Activated naive CD4-positive, alpha-beta T cell treated with anti-CD3 and anti-CD28 coated beads, Interleukin-2, amount 50 U/mL, for 24 hours (primary cell): ENCODE measurements around the gene SSMEM1.
A peak's percentile ranks its signal among the peaks of the same experiment; 100 is the strongest.
"Not testable (repeated sequence)": the region's sequence is repeated elsewhere in the genome, so short reads cannot be mapped to it uniquely, and the experiment has no call there.

Experiments
- H3K27ac Mint-ChIP-seq: one replicate; pipeline ENCODE4 v1.8.0; 2021; ENCODE audit warnings: mild to moderate bottlenecking, mixed read lengths
- H3K27me3 Mint-ChIP-seq: one replicate; pipeline ENCODE4 v1.8.0; 2021; ENCODE audit warnings: mixed read lengths
- H3K36me3 Mint-ChIP-seq: one replicate; pipeline ENCODE4 v1.8.0; 2021; ENCODE audit warnings: mixed read lengths
- H3K4me1 Mint-ChIP-seq: one replicate; pipeline ENCODE4 v1.8.0; 2021; ENCODE audit warnings: mixed read lengths
- H3K4me3 Mint-ChIP-seq: one replicate; pipeline ENCODE4 v1.8.0; 2021; ENCODE audit warnings: mild to moderate bottlenecking, mixed read lengths
- H3K9me3 Mint-ChIP-seq: one replicate; pipeline ENCODE4 v1.8.0; 2021; ENCODE audit warnings: mixed read lengths

SSMEM1 gene, protein sequence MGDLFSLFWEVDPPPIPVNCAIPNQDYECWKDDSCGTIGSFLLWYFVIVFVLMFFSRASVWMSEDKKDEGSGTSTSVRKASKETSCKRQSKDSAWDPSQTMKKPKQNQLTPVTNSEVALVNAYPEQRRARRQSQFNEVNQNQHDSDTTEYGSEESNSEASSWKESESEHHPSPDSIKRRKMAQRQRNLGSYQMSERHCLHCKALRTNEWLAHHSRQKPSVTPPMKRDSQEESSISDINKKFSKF

DNA sequence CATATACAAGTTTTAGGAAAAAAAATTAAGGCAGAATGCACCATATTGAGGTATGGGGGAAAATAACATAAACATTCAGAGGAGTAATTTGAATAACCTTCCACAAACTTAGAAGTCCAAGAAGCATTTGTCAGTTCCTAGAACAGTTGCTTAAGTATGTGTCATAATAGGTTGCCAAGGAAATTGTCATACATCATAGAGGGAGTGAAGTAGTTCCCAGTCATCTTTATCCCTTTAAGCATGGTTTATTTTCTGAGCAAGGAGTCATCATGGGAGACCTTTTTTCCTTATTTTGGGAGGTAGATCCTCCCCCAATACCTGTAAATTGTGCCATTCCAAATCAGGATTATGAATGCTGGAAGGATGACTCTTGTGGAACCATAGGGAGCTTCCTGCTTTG is at the start of gene SSMEM1:
Gene SSMEM1 (plus strand): TSS at position 219 of the 400 bp plus-strand sequence. CDS start 51 bp downstream, at position 270.
- H3K9me3 Mint-ChIP-seq: no peaks in the 10 kb centered on the region
- H3K27ac Mint-ChIP-seq: no peak within 1 kb of the TSS
- peaks cover 3% of the 10 kb centered on the region for H3K27me3 Mint-ChIP-seq
- H3K4me1 Mint-ChIP-seq: peaks cover 21% of the 10 kb centered on the region
- peaks cover 8% of the 10 kb centered on the region for H3K36me3 Mint-ChIP-seq
- H3K4me3 Mint-ChIP-seq: peak within 1 kb of the TSS; percentile 7

DNA sequence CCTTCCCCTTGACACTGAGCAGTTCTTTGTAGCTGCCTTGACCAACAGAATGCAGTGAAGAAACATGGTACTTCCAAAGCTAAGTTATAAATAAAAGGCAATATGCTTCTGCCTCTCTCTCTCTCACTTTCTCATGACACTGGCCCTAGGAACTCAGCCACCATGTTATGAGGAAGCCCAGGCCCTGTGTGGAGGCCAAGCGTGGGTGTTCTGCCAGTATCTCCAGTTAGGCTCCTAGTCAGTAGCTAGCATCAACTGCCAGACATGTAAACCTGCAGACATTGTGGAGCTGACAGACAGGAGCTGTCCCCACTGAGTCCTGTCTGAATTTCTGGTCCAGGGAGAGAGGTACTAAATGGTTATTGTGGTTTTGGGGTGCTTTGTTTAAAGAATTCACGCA is 47.6 kb upstream of the SSMEM1 start:
- Mint-ChIP-seq H3K27ac (no peak overlapping the region), H3K4me3 (no peak overlapping the region), H3K27me3 (no peaks in the 10 kb centered on the region), H3K36me3 (peaks cover 48% of the 10 kb centered on the region), H3K4me1 (no peaks in the 10 kb centered on the region), H3K9me3 (no peaks in the 10 kb centered on the region)

DNA sequence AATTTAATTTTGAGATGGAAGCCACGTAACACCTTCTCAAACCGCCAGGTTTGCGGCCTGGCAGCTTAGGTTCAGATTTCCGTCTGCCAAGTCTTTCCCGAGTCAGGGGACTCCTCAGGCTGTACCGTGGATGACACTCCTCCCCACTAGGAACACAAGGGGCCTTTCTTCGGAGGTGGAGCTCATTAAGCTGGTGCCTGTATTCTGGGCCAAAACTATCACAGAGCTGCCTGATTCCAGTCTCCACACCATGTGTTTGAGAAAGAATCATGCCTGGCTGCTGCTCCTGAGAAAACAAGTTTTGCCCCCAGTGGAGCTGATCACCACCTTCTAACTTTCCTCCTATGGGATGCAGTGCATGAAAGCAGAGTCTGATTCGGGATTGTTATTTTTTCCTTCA is 47.2 kb upstream of the SSMEM1 start:
- Mint-ChIP-seq H3K4me3 (no peak overlapping the region), H3K9me3 (no peaks in the 10 kb centered on the region), H3K27me3 (no peaks in the 10 kb centered on the region), H3K36me3 (peaks cover 51% of the 10 kb centered on the region), H3K27ac (no peak overlapping the region), H3K4me1 (no peaks in the 10 kb centered on the region)

DNA sequence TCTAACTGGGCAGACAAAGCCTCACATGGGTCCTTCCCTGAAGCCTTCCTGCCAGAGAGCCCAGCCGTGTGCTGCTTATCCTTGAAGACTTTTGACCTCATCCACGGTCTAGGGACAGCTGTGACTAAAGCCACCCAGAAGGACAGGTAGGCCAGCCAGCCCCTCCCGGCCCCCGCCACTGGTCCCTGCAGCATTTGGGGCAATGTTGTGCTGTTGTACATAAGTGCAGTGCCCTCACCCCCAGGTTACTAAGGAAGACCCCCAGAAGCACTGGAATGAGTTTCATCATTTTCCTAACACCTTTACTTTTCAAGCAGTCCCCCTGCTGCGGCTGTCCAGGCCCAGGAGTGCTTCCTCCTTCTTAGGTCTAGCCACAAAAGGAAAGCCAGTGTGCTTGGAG is 45.5 kb upstream of the SSMEM1 start:
- no peak overlapping the region for H3K27ac Mint-ChIP-seq
- peaks cover 53% of the 10 kb centered on the region for H3K36me3 Mint-ChIP-seq
- no peak overlapping the region for H3K4me3 Mint-ChIP-seq
- no peaks in the 10 kb centered on the region for H3K27me3 Mint-ChIP-seq
- H3K9me3 Mint-ChIP-seq: no peaks in the 10 kb centered on the region
- no peaks in the 10 kb centered on the region for H3K4me1 Mint-ChIP-seq

DNA sequence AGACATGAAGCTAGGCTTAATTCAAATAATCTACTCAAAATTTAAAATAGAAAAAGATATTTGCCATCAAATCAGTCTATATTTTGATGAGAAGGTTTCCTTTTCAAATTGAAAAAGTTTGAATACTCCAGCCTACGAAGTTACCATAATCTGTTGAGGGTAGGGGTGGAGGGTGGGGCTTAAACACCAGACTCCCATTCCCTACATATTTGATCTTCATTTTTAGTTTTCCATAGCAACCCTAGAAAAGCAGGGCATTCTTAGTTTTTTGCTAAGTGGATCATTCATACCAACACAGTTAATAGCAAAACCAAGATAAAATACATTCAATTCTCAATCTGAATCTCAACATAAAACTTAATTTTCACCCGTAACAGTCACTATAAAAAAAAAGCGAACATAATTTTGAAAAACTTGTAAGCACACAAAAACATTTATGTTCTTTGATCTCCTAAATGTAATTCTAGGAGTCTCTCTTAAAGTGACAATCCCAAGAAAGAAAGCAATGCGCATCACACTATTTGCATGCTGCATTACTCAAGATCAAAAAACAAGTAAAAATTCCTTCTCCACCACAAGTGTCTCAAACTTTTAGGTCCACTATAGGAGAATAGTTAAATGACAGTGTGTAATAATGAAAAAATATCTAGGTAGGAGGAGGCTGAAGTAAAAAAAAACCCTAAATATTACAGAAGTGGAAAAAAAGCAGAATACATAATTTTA is 33.3 kb upstream of the SSMEM1 start:
- H3K4me1 Mint-ChIP-seq: no peaks in the 10 kb centered on the region
- H3K36me3 Mint-ChIP-seq: peaks cover 23% of the 10 kb centered on the region

DNA sequence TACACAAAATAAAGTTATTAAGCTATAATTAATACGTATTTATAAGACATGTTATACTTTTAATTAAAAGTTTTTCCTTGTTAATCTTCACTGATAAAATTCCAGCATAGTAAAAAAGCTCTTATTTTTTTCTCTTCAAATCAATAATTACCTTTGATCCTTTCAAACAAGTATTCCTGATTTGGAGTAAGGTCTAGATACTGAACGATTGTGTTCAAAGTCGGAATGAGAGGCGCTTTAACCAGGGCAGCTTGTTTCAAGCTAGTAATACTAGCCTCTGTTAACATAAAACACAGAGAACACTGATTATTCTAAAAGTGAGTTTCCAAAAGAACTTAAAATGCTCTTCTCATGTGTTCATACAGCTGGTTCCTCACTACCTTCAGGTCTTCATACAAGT is 29.4 kb upstream of the SSMEM1 start:
- Mint-ChIP-seq H3K9me3 (no peaks in the 10 kb centered on the region), H3K27ac (no peak overlapping the region), H3K27me3 (no peaks in the 10 kb centered on the region), H3K4me3 (no peak overlapping the region), H3K36me3 (peaks cover 27% of the 10 kb centered on the region), H3K4me1 (peaks cover 15% of the 10 kb centered on the region)

More for the DNA sequence above, 33.3 kb upstream of the SSMEM1 start:
- no peak overlapping the region for H3K4me3 Mint-ChIP-seq
- no peak overlapping the region for H3K27ac Mint-ChIP-seq
- H3K9me3 Mint-ChIP-seq: no peaks in the 10 kb centered on the region
- H3K27me3 Mint-ChIP-seq: no peaks in the 10 kb centered on the region

DNA sequence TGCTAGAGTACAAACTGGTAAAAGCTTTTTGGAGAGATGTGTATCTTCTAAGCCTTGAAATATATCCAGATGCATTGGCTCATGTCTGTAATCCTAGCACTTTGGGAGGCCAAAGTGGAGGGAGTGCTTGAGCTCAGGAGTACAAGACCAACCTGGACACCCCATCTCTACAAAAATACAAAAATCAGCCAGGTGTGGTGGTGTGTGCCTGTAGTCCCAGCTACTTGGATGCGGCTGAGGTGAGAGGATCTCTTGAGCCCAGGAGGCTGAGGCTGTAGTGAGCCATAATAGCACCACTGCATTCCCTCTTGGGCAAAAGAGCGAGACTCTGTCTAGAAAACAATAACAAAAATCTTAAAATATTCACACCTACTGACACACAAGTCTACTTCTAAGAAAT is 28.0 kb upstream of the SSMEM1 start:
- Mint-ChIP-seq H3K4me1 (peaks cover 18% of the 10 kb centered on the region), H3K9me3 (no peaks in the 10 kb centered on the region), H3K4me3 (no peak overlapping the region), H3K36me3 (peaks cover 26% of the 10 kb centered on the region), H3K27ac (no peak overlapping the region), H3K27me3 (no peaks in the 10 kb centered on the region)

DNA sequence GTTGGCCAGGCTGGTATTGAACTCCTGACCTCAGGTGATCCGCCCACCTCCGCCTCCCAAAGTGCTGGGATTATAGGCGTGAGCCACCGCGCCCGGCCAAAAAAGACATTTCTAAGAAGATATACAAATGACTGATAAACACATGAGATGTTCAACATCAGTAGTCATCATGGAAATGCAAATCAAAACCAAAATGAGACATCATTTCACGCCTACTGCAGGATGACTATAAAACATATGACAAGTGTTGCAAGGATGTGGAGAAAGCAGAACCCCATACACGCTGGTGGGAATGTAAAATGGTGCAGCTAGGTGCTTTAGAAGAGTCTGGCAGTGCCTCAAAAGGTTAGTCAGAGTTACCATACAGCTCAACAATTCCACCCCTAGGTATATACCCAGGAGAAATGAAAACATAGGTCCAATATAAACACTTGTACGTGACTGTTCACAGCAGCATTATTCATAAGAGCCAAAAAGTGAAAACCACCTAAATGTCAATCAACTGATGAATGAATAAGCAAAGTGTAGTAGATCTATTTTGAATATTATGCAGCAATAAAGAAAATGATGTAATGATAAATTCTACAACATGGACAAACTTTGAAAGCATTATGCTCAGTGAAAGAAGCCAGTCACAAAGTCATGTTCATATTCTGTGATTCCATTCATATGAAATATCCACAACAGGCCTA is 26.9 kb upstream of the SSMEM1 start:
- Mint-ChIP-seq H3K4me1 (peaks cover 18% of the 10 kb centered on the region), H3K36me3 (peaks cover 22% of the 10 kb centered on the region), H3K27me3 (no peaks in the 10 kb centered on the region), H3K4me3 (peak overlapping the region; percentile 3), H3K9me3 (no peaks in the 10 kb centered on the region), H3K27ac (peak overlapping the region; percentile 93)

DNA sequence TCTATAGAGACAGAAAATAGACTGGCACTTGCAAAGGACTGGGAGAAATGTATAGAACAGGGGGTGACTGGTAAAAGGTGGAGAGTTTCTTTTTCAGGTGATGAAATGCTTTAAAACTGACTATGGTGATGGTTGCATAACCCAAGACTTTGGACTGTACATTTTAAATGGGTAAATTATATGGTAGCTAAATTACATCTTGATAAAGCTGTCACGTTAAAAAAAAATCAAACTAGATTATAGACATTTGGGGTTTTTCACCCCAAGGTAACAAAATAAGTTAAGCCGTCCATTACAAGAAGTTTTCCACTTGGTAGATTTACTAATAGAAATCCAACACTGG is 26.4 kb upstream of the SSMEM1 start:
- H3K9me3 Mint-ChIP-seq: no peaks in the 10 kb centered on the region
- H3K4me1 Mint-ChIP-seq: peaks cover 18% of the 10 kb centered on the region
- peak overlapping the region; percentile 3 for H3K4me3 Mint-ChIP-seq
- no peaks in the 10 kb centered on the region for H3K27me3 Mint-ChIP-seq
- H3K27ac Mint-ChIP-seq: peak overlapping the region; percentile 87
- peaks cover 22% of the 10 kb centered on the region for H3K36me3 Mint-ChIP-seq

DNA sequence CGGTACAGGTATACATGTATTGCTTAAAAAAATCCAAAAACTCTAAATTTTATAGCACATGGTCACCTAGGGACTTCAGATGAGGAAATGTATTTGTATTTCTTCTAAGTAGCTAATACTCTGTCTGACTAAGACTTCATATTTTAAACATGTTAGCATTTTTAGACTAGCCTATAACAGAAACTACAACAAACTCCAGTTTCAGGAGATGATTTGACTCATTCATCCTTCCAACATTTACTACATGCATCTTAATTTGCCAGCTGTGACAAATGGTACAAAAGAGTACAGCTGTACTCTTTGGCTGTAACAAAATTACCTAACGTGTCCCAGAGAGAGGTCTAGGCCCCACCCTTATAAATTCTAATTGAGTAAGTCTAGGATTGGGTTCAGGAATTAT is 24.7 kb upstream of the SSMEM1 start:
- Mint-ChIP-seq H3K27ac (peak overlapping the region; percentile 86), H3K36me3 (peaks cover 22% of the 10 kb centered on the region), H3K27me3 (no peaks in the 10 kb centered on the region), H3K9me3 (no peaks in the 10 kb centered on the region), H3K4me3 (no peak overlapping the region), H3K4me1 (peaks cover 26% of the 10 kb centered on the region)

DNA sequence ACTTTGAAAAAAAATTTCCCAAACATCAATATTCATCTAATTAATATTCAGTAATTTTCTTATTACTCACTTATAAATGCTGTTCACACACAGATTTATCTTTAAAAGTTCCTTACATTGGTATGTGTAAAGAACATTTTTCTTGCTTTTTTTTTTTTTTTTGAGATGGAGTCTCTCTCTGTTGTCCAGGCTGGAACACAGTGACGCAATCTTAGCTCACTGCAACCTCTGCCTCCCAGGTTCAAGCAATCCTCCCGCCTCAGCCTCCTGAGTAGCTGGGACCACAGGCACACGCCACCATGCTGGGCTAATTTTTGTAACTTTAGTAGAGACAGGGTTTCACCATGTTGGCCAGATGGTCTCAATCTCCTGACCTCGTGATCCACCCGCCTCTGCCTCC is 23.3 kb upstream of the SSMEM1 start:
- H3K27ac Mint-ChIP-seq, H3K9me3 Mint-ChIP-seq, H3K27me3 Mint-ChIP-seq, H3K4me3 Mint-ChIP-seq: not testable (repeated sequence)
- Mint-ChIP-seq H3K36me3 (peaks cover 15% of the 10 kb centered on the region), H3K4me1 (peaks cover 26% of the 10 kb centered on the region)

DNA sequence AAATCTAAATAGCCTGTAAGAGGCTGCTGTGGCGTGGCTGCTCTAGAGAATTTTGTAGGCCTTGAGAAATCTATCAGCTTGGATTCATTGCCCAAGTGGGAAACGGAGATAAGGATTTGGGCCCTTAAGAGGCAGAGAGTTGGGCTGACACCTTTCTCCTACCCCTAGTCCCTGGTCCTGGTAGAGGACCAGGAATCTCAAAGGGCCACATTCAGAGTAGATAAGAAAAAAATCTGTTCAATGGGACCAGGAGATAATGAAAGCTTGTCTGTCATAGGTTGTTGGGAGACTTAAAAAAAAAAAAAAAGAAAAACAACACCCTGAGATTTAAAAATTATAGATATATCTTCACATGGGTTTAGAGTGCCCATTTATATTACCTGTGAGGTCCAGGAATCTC is 20.3 kb upstream of the SSMEM1 start:
- peaks cover 18% of the 10 kb centered on the region for H3K4me1 Mint-ChIP-seq
- no peaks in the 10 kb centered on the region for H3K9me3 Mint-ChIP-seq
- no peaks in the 10 kb centered on the region for H3K27me3 Mint-ChIP-seq
- peaks cover 13% of the 10 kb centered on the region for H3K36me3 Mint-ChIP-seq
- no peak overlapping the region for H3K4me3 Mint-ChIP-seq
- H3K27ac Mint-ChIP-seq: no peak overlapping the region

DNA sequence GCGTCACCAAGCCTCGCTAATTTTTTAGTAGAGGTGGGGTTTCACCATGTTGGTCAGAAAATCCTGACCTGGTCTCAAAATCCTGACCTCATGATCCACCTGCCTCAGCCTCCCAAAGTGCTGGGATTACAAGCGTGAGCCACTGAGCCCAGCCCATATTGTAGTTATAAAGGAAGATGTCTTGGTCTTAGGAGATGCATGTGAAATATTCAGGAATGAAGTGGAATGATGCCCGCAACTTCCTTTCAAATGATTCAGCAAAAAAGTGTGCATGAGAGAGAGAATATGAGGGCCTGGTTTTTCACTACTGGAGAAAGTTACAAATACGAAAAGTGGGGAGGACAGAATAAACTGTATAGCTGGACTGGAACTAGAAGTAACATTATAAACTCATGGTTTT is 18.3 kb upstream of the SSMEM1 start:
- H3K27ac Mint-ChIP-seq: no peak overlapping the region
- H3K9me3 Mint-ChIP-seq: no peaks in the 10 kb centered on the region
- peaks cover 10% of the 10 kb centered on the region for H3K36me3 Mint-ChIP-seq
- H3K4me3 Mint-ChIP-seq: no peak overlapping the region
- H3K4me1 Mint-ChIP-seq: peaks cover 8% of the 10 kb centered on the region
- H3K27me3 Mint-ChIP-seq: no peaks in the 10 kb centered on the region

DNA sequence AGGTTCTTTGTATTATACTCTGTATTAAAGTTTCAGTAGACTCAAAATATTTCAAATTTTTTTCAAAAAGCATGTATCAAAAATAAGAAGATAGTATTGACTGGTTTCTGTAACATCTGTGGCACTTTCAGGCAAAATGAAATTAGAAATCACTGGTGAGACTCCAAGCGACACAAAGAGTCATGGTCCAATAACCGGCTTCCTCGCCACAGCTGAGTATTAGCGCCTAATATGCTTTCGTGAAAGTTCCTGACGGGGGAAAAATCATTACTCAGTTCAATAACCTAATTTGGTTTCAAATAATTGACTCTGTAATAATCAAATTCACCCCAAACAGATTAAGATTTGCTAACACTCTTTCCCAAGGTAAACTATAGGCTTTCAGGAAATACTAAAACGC is 15.9 kb upstream of the SSMEM1 start:
- H3K9me3 Mint-ChIP-seq: no peaks in the 10 kb centered on the region
- H3K27me3 Mint-ChIP-seq: no peaks in the 10 kb centered on the region
- H3K27ac Mint-ChIP-seq: no peak overlapping the region
- H3K36me3 Mint-ChIP-seq: peaks cover 12% of the 10 kb centered on the region
- no peak overlapping the region for H3K4me3 Mint-ChIP-seq
- H3K4me1 Mint-ChIP-seq: peaks cover 8% of the 10 kb centered on the region

DNA sequence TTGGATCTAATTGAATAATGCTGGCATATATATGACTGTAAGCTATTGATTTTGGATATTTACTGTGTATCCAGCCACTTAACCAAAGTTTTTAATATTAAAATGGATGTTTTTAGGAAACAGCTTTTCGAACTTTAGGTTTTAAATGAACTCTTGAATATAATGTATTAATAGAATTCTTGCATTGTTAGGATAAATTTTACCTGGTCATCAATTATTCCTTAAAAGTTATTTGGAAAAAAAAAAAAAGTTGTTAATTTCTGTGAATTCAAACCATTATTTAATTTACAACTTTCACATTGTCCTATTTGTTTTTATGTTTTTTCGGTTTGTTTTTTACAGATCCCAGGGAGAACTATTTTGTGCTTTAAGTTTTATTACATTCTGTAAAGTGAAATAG is 12.3 kb upstream of the SSMEM1 start:
- Mint-ChIP-seq H3K27me3 (no peaks in the 10 kb centered on the region), H3K9me3 (no peaks in the 10 kb centered on the region), H3K36me3 (peaks cover 17% of the 10 kb centered on the region), H3K4me3 (no peak overlapping the region), H3K4me1 (peaks cover 13% of the 10 kb centered on the region), H3K27ac (no peak overlapping the region)

DNA sequence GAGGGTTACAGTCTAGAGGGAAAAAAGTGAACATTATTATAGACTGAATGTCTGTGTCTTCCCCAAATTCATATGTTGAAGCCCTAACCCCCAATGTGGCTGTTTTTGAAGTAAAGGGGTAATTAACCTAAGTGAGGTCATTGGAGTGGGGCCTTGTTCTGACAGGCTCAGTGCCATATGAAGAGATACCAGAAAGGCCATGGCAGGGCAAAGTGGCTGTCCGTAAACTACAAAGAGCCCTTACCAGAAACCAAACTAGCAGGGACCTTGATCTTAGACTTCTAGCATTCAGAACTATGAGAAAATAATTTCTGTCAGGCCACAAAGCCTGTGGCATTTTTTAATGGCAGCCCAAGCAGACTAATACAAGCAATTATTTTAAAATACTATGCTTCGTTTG is 11.2 kb upstream of the SSMEM1 start:
- H3K27ac Mint-ChIP-seq: peak overlapping the region; percentile 30
- H3K9me3 Mint-ChIP-seq: no peaks in the 10 kb centered on the region
- H3K4me3 Mint-ChIP-seq: no peak overlapping the region
- peaks cover 18% of the 10 kb centered on the region for H3K4me1 Mint-ChIP-seq
- no peaks in the 10 kb centered on the region for H3K27me3 Mint-ChIP-seq
- H3K36me3 Mint-ChIP-seq: peaks cover 18% of the 10 kb centered on the region
